GM21619 (cell line): ENCODE results near the gene TEPSIN.

Experiments
- ATAC-seq: cut with Tn5 transposase; IDR thresholded peaks from one replicate; pipeline ENCODE4 v1.9.1; 2021; ENCODE audit not compliant: unreplicated experiment

The TEPSIN gene

DNA sequence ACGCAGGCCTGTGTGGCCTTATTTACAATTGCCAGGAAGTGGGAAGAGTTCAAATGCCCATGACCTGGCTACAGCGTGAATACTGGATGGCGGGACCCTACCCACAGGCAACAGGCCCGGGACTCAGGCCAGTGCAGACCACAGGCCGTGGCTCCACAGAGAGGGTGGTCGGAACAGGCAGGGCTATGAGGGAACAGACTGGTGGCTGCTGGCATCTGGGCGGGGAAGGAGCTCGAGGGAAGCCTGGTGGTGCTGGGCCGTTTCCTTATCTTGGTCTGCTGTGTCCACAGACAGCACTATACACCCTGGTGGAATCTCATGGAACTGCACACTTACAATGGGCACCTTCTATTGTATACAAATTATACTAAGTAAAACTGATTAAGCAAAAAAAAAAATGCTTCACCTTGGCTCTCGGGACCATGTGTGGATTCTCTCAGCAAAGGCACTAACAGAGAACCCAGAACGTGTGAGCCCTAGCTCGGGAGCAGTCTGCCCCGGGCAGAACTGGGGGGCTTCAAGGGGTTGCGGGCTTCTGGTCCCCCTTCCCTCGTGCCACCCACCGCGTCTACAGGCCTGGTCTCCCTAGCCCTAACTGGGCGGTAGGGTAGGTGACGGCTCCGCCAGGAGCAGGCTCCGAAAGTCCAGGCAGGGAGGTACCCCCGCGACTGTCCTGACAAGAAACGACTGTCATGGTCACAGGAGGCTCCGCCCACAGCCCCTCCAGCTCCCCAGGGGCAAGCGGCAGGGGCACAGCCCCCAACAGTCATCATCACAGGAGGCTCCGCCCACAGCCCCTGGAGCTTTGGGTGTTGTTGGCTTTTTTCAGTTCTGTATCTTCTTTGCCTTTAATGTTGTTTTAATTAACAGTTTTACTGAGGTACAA is 37.9 kb downstream of the TEPSIN start:
- ATAC-seq = no peak

DNA sequence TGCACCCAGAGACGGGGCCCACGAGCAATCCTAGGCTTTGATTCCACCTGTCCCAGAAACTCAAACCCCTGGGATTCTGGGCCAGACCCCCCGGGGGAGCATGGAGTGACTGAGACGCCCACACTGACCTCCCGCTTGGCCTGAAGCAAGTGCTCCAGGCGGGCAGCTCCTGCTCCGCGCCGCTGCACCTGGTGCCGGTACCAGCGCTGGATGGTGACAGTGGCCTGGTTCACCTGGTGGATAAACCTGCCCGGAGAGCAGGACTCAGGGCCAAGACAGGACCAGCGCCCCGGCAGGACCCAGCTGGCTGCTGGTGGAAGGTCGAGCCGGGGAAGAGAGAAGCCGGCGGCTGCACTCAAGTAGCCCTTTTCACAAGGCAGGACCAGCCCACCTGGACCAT is 38.7 kb downstream of the TEPSIN start:
- ATAC-seq = no peak

DNA sequence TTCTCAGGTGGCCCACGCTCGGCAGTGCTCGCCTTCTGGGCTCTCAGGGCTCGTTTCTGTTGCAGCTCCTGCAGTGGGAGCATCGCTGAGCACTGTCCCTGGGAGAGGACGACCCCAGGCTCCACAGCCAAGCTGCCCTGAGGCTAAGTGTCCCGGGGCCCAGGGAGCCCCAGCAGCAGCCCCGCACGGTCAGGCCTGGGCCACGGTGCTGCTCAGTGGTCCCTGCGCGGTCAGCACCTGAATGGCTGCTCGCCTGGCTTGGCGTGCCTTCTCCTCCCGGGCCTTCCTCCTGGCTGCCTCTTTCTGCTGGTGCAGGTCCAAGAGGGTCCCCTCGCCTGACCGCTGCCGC is 39.4 kb downstream of the TEPSIN start:
- ATAC-seq = no peak

DNA sequence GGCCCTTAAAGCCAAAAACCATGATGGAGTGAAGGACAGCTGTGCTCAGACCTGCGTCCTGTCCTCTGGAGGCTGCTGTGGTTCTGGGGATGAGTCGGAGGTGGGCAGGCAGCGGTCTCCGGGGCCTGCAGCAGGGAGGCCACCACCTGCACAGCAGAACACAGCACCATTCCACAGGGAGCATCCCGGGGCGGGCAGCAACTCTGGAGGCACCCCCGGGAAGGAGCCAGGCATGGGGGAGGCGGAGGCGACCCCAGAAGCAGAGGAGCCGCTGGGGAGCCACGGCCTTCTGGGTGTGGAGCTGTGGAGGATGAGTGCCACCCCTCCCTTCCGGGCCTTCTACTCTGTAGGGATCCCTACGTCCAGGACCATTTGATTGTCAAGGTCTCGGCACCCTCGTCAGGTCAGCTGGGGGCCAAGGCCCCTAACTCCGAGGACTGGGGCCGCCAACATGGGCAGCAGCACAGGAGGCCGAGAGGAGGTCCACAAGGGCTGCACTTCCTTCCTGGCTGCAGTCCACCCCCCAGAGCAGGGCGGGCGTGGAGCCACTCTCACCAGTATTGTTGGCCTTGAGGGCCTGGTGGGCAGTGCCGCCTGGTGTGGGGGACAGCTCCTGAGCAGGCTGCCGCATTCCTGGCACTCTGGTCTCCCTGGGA is 39.9 kb downstream of the TEPSIN start:
- ATAC-seq = no peak

DNA sequence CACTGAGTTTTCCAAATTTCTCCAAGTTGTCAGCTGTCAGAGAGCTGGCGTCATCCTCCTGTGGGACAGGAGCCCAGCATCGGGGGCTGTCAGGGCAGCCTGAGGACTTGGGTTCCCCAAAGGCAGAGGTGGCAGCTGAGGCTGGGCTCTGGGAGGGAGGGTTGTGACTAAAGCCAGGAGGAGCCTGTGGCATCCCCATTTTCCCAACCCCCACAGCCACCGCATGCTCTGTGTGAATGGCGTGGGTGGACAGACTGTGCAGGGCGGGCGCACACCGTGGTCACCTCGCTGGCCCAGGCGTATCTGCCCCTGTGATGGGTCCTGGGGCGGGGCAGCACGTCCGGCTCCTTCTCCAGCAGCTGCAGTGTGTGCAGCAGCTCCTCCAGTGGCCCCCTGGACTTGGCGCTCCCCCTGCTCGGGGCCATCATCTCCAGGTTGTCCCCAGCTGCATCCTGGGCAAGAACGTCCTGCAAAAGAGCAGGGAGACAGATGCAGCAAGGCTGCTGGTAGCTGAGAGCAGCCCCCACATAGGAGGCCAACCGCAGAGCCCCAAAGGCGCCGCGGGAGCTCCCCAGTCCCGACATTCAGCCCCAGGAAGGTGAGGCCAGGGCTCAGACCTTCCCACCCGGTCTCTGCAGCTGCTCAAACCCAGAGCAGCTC is 40.9 kb downstream of the TEPSIN start:
- no peak for ATAC-seq

DNA sequence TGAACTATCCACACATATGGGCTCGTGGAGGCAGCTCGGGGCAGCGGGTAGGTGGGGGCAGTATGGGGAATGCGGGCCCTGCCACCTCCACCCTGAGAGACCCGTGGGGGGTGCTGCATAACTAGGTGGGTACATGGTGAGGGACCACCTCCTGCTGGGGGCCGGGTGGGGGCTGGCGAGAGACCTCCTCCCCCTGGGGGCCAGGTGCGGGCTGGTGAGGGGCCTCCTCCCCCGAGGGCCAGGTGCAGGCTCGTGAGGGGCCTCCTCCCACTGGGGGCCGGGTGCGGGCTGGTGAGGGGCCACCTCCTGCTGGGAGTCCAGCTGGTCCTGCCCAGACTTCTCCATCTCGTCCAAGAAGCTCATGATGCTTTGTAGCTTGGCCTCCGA is 41.5 kb downstream of the TEPSIN start:
- ATAC-seq = no peak

DNA sequence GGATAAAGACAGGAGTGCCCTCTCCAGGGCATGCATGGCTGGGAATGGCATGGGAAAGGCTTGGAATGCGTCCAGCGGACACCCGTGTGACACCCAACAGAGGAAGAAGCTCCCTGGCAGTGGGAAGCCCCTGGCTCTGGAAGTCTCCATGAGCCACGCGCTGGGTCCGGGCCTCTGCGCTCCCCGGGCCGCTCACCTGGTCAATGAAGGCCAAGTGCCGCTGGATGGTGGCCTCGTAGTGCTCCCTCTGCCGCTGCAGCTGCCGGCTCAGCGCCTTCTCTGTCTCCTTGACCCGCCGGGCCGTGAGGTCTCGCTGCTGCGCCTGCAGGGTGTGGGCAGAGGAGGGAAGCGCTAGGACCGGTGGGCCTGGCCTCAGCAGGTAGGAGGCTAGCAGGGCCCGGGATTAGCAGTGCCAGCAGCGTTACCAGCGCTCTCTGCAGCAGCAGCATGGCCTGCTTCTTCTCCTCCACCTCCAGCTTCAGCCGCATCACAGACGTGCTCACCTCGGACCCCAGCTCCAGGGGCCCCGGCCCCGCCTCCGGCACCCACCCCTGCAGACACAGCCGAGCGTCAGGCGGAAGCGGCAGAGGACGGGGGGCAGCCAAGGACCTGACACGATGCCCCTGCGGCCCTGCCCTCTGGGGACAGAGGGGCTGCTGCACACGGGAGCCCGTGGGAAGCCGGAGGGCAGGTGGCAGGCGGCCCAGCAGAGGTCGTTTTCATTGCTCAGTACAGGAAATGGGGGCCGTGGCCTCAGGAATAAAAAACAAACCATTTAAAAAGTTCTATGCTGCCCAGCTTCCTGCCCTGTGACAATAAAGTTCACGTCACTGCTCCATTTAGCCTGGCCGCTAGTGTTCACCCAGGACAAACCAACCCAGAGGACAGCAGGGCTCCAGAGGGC is 42.1 kb downstream of the TEPSIN start:
- ATAC-seq = no peak

DNA sequence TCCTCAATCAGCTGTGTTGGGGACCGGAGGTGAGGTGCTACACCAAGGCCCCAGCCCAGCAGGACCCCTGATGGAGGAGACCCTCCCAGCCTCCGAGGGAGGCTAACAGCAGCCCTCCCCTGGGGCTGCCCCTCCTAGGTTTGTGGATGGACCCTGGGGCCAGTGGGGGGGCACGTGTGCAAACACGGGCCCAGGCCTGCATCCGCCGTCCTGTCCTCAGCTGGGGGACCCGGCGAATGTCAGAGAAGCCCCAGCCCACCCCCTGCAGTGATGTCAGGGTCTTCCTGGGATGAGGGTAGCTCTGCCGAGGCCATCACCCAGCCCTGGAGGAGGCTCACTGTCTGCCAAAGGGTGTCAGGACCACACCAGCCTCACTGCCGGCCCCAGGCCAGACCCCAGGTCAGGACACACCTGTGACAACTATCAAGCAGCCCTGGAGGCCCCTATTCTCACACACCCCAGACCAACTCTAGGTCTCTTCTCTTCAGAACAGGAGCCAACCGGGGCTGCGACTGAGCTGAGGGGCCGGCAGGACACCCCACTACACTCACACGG is 42.8 kb downstream of the TEPSIN start:
- no peak for ATAC-seq

DNA sequence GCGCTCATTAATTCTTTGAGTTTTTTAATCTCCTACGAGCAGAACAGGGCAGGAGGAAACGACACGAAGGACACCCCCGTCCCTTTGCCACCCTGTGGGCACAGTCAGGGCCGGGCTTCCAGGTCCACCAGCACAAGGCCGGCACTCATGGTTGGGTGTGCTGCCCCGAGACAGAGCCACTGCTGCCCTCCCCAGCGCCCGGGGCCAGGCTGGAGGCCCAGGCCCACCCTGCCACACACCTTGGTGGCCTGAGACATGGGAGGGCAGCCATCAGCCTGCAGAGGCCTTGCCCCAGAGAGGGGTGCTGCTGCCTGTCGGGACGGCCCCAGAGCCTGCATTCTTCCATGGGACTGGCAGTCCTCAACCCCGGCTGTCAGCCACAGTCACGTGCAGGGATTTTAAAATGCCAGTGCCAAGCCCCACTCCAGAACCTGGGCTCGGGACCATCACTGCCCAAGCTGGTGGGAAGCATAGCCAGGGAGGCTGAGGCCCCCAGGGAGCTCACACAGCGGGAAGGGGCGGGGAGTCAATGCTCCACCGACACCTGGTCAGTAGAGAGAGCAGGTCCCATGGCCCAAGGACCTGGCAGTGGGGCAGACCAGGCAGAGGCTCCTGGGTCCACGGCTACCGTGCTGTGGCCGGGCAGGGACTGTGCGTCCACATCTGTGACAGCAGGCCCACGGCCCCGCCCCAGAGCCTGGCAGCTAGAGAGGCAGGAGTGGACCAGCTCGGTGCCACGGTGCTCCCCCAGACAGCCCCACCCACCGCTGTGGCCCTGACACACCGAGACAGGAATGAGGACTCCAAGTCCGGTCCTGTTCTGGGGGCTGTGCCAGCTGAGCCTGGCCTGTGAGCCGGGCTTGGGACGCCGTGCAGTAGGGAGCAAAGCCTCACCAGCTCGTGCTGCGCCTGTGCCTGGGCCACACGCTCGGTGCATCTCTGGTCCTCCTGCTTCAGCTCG is 43.6 kb downstream of the TEPSIN start:
- ATAC-seq = no peak

DNA sequence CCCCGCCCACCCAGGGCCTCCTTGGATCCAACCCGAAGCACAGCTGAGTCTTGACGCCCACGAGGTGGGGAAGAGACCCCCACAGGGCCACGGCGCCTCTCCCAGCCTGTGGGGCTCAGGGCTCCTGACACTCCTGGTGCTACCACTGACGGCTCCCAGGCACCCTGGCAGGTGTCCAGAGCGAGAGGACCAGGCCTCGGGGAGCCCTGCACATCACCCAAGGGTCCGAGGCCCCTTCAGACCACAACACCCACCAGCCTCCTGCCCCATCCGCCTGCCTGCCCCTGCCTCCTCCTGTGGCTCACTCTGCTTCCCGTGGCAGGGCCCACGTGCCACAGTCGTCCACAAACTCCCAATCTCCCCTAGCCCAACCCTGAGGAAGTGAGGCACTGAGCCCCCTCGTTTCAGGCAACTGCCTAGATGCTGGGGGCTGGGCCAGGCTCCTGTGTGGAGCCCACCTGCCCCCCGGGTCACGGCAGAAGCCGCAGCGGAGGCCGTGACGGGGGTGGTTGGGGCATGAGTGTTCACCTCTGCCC is 44.6 kb downstream of the TEPSIN start:
- ATAC-seq = no peak

DNA sequence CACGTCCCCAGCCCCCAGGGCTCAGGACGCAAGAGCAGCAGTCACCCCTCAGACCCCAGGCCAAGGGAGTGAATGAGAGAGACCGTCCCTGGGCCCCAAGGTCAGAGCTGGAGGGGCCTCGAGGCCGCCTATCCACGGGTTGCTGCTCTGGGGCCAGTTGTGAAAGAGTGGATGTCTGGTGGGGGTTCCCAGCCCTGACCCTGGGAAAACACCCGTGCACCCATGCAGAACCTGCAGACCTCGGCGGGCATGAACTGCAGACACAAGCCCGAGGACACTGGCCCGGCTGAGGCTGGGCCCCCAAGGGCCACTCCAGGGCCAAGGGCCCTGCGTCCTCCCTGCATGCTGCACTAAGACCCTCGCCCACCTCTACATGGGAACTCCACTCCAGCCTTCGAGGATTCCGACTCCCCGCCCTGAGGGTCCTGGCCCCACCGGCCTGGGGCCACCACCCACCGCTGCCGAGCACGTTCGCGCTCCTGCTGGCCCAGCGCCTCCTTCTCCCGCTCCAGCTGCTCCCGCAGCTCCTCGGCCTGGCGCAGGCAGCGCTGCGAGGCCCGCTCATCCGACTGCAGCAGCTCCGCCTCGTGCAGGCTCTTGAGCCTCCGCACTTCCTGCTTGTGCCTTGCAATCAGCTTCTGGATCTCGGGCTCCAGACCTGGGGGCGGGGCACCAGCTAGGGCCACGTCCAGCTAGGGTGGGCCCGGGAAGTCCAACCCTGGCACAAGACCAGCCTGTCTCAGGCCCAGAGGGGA is 45.2 kb downstream of the TEPSIN start:
- no peak for ATAC-seq

DNA sequence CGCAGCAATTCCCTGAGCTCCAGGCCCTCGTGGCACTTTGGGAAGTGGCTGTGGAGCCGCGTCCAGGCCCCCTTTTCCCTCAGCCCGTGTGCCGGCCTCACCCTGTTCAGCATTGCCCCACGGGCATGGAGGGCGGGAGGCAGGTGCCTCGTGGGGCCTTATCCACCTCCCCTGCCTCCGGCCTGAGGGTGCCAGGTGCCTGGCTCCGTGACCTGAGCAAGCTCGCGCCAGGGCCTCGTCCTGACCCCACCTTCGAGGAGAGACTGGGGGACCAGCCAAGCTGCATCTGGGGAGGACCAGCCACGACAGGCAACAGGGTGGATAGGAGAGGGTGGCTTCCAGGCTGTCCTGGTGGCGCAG is 45.8 kb downstream of the TEPSIN start:
- ATAC-seq = no peak

DNA sequence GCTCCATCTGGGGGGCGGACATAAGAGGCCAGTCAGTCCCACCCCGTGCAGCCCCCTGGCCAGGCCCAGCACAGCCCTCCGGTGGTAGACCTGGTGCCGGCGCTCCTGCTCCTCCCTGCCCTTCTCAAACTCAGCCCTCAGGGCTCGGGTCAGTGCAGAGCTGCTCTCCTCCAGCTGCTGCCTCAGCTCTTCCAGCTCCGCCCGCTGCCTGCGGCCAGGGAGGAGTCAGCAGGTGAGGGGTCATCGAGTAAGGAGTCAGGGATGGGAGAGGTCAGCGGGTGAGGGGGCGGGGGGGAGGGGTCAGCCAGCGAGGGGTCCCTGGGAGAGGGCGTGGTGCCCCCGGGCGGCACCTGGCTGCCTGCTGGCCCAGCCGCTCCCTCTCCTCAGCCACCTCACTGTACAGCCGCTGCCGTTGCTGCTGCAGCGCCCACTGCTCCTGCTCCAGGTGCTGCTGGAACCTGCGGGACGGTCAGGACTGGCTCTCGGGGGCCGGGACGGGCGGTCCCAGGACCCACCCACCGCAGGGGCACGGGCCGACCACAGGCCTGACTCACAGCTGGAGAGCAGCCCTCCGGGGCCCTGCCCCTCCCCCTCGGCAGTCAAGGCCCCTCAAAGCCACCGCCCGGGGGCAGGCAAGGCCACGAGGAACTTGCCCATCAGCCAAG is 46.3 kb downstream of the TEPSIN start:
- ATAC-seq = no peak

DNA sequence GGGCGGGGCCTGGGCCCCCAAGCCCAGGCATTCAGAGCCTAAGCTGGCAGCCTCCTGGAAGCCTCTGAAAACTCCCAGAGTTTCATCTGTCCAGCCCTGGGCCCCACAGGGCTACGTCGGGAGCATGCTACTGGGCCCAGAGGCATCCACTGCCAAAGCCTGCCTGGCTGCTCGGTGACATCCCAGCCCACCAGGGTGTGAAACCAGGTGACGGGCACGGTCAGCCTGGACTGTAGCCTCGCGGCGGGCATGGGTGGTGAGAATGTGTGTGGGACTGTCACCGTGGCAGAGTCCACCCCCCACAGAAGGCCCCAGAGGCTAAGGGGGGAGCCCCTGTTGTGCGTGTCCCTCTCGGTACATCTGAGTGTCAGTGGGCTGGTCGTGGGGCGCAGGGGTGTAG is 47.2 kb downstream of the TEPSIN start:
- no peak for ATAC-seq

DNA sequence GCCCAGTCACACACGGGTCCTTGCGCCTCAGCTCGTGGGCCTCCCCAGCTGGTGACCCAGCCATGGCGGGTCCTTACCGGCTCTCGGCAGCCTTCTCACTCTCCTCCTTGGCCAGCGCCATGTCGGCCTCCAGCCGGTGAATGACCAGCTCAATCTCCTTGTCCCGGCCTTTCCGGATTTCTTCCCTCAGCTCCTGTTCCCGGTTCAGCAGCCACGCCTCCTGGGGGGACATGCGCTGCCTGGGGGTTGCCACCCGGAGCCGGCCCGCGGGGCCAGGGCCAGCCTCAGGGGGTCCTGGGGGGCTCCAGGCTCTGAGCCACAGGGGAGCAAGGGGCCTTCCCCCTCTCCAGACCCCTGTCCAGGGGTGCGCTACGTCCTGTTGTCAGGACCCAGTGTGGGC is 47.7 kb downstream of the TEPSIN start:
- no peak for ATAC-seq

DNA sequence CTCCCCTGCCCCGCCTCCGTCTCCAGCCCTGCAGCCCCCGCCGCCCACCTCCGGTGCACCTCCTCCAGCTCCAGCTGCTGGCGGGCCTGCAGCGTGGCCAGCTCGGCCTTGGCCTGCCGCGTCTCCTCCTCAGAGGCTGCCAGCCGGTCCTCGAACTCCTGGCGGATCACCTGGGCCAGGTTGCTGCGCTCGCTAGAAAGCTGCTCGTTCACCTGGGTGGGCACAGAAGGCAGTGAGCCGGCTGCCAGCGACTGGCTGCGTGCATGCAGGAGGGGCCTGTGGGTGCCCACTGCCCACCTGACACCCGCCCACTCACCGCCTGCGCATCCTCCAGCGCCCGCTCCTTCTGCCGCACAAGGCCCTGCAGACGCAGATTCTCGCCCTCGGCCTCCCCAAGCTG is 48.3 kb downstream of the TEPSIN start:
- no peak for ATAC-seq

DNA sequence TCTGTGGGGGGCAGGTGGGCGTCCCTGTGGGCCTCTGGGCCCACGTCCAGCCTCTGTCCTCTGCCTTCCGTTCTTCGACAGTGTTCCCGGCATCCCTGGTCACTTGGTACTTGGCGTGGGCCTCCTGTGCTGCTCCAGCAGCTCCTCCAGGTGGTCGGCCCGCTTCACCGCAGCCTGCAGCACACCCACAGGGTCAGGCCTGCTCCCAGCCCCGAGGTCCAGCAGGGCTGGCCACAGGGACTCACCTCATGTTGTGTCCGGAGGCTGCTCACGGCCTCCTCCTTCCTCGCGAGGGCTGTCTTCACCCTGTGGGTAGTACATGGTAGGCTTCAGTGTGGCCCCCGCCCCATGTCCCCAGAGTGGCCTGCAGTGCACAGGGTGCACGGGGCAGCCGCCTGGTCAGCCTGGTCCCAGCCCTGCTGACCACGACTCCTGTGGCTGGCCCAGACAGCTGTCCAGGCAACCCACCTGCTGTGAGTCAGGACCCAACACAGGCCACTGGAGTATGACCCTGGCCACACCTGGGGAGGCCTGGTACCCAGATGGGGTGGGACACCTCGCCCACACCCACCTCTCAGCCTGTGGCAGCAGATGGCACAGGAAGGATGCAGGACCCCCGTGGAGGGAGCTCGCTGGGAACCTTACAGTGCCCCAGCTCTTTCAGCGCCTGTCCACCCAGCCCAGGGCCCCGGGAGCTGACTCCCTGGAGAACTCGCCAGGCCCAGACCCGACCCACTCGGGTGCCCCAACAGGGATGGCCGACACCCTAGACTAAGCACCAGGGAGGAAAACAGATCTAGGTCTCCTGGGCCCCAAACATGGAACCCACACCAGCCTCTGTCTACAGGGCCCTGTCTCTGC is 49.0 kb downstream of the TEPSIN start:
- ATAC-seq = no peak
